H1 (cell line): ENCODE data around the gene POPDC2. TPM values are rescaled to one million over a fixed set of nuclear protein-coding genes. Genes with fewer than 3 reads are reported as not detected.

Experiments
- CTCF ChIA-PET: fragments of 300-600 bp; sonication (Branson Sonifier 250); formaldehyde crosslinking; loops from one replicate; lab custom pipeline; 2021; ENCODE audit not compliant: partially characterized antibody; lab: Charles Lee
- POLR2A ChIA-PET: fragments of 300-600 bp; sonication (Branson Sonifier 250); formaldehyde crosslinking; loops from one replicate; lab custom pipeline; 2021; ENCODE audit warnings: inconsistent platforms; ENCODE audit not compliant: partially characterized antibody; lab: Charles Lee
- DNase-seq, 2 experiments: peaks; one replicate each; pipeline versions ENCODE4 v3.0.0 to v3.0.0-alpha.2; 2010 to 2022; ENCODE audit warnings: low spot score in 2 of 2, low read depth in 1 of 2, mixed read lengths in 1 of 2
- FAIRE-seq: peaks from 2 replicates; lab custom pipeline; 2011; peaks lifted over from hg19 to GRCh38; lab: Jason Lieb, UNC
- H2AFZ ChIP-seq: 2 replicates; pipeline ENCODE4 v1.8.1; 2012; ENCODE audit warnings: low read length, inconsistent platforms
- H2AK5ac ChIP-seq: 2 replicates; pipeline ENCODE4 v1.6.1; 2013; ENCODE audit warnings: low read depth, low read length
- H2BK120ac ChIP-seq: replicated peaks from 2 replicates; pipeline ENCODE3; 2013; ENCODE audit warnings: low read depth, low read length, inconsistent platforms
- H2BK12ac ChIP-seq: 2 replicates; pipeline ENCODE4 v1.6.1; 2013; ENCODE audit warnings: low read depth, low read length
- H2BK15ac ChIP-seq: 2 replicates; pipeline ENCODE4 v1.6.1; 2013; ENCODE audit warnings: low read length
- H2BK20ac ChIP-seq: 2 replicates; pipeline ENCODE4 v1.6.1; 2013; ENCODE audit warnings: low read length
- H2BK5ac ChIP-seq: 2 replicates; pipeline ENCODE4 v1.6.1; 2013; ENCODE audit warnings: low read depth, low read length
- H3K14ac ChIP-seq: 2 replicates; pipeline ENCODE4 v1.6.1; 2013; ENCODE audit warnings: inconsistent platforms; ENCODE audit not compliant: insufficient read length
- H3K18ac ChIP-seq: 2 replicates; pipeline ENCODE4 v1.6.1; 2013; ENCODE audit warnings: low read length; ENCODE audit errors: extremely low read depth
- H3K23ac ChIP-seq: 2 replicates; pipeline ENCODE4 v1.6.1; 2013; ENCODE audit warnings: inconsistent platforms; ENCODE audit not compliant: insufficient read length
- H3K23me2 ChIP-seq: 2 replicates; pipeline ENCODE4 v1.6.1; 2013; ENCODE audit warnings: low read depth, low read length
- H3K27ac ChIP-seq: 2 replicates; pipeline ENCODE4 v1.6.1; 2011; ENCODE audit warnings: low read depth, low read length, inconsistent platforms
- H3K27me3 ChIP-seq, 4 experiments: replicated peaks in 1 of 4; 1 replicate in 1 of 4; 2 replicates in 3 of 4; pipeline versions ENCODE4 v1.6.1 to v1.8.1; 2011 to 2013; ENCODE audit warnings: low read length in 3 of 4, mild to moderate bottlenecking in 3 of 4, inconsistent platforms in 2 of 4, mixed read lengths in 2 of 4, moderate library complexity in 1 of 4; ENCODE audit not compliant: control insufficient read depth in 3 of 4, insufficient read depth in 3 of 4; ENCODE audit errors: extremely low read depth in 1 of 4
- H3K36me3 ChIP-seq, 4 experiments: 2 replicates each; pipeline versions ENCODE4 v1.6.1 to v1.8.1; 2011 to 2013; ENCODE audit warnings: mild to moderate bottlenecking in 4 of 4, low read length in 3 of 4, moderate library complexity in 2 of 4, control low read depth in 1 of 4, inconsistent platforms in 1 of 4; ENCODE audit not compliant: insufficient read depth in 4 of 4, control insufficient read depth in 2 of 4
- H3K4ac ChIP-seq: replicated peaks from 2 replicates; pipeline ENCODE3; 2013; ENCODE audit warnings: low read length, low read depth, mixed read lengths, inconsistent platforms; ENCODE audit not compliant: insufficient read length
- H3K4me1 ChIP-seq, 4 experiments: replicated peaks in 1 of 4; 1 replicate in 1 of 4; 2 replicates in 3 of 4; pipeline versions ENCODE4 v1.6.1 to v1.8.1; 2011 to 2013; ENCODE audit warnings: low read length in 3 of 4, inconsistent platforms in 2 of 4, mixed read lengths in 1 of 4; ENCODE audit not compliant: insufficient read depth in 4 of 4, control insufficient read depth in 3 of 4
- H3K4me2 ChIP-seq, 2 experiments: 2 replicates each; pipeline versions ENCODE4 v1.6.1 to v1.8.1; 2011 to 2013; ENCODE audit warnings: low read depth in 2 of 2, low read length in 2 of 2, control low read depth in 1 of 2, inconsistent platforms in 1 of 2, mild to moderate bottlenecking in 1 of 2; ENCODE audit not compliant: insufficient read depth in 1 of 2
- H3K4me3 ChIP-seq, 4 experiments: fragments of 200-600, 300-600 bp in 1 of 4; sonication (generic), shearing (Covaris generic), sonication (Bioruptor Twin) in 1 of 4; 2 replicates each; pipeline versions ENCODE4 v1.5.1 to v1.8.1; 2011 to 2016; ENCODE audit warnings: low read length in 4 of 4, low read depth in 3 of 4, control low read depth in 2 of 4, inconsistent platforms in 2 of 4, mild to moderate bottlenecking in 2 of 4, mixed read lengths in 1 of 4, moderate library complexity in 1 of 4; ENCODE audit not compliant: insufficient read depth in 2 of 4; ENCODE audit errors: extremely low read depth in 1 of 4
- H3K56ac ChIP-seq: replicated peaks from 2 replicates; pipeline ENCODE3; 2013; ENCODE audit warnings: low read depth, mild to moderate bottlenecking, mixed read lengths, low read length, inconsistent platforms; ENCODE audit not compliant: insufficient read length
- H3K79me1 ChIP-seq: 2 replicates; pipeline ENCODE4 v1.6.1; 2013; ENCODE audit warnings: low read depth, low read length, control low read depth
- H3K79me2 ChIP-seq, 2 experiments: 2 replicates each; pipeline versions ENCODE4 v1.6.1 to v1.8.1; 2012 to 2013; ENCODE audit warnings: low read length in 2 of 2, mild to moderate bottlenecking in 2 of 2, inconsistent platforms in 1 of 2; ENCODE audit not compliant: insufficient read depth in 2 of 2, control insufficient read depth in 1 of 2
- H3K9ac ChIP-seq, 4 experiments: replicated peaks in 1 of 4; 1 replicate in 1 of 4; 2 replicates in 3 of 4; pipeline versions ENCODE4 v1.6.1 to v1.8.1; 2011 to 2013; ENCODE audit warnings: low read depth in 3 of 4, low read length in 3 of 4, control low read depth in 2 of 4, mild to moderate bottlenecking in 2 of 4, moderate library complexity in 2 of 4, inconsistent platforms in 1 of 4; ENCODE audit errors: extremely low read depth in 1 of 4
- H3K9me3 ChIP-seq, 2 experiments: 2 replicates each; pipeline versions ENCODE4 v1.6.1 to v1.8.1; 2012 to 2013; ENCODE audit warnings: mild to moderate bottlenecking in 2 of 2, moderate library complexity in 2 of 2, control low read depth in 1 of 2, inconsistent platforms in 1 of 2, low read depth in 1 of 2, low read length in 1 of 2, mixed read lengths in 1 of 2; ENCODE audit not compliant: insufficient read depth in 2 of 2
- H4K20me1 ChIP-seq, 2 experiments: replicated peaks in 1 of 2; 2 replicates each; pipeline versions ENCODE3 to v1.8.1; 2011 to 2013; ENCODE audit warnings: inconsistent platforms in 2 of 2, low read length in 2 of 2, mild to moderate bottlenecking in 1 of 2; ENCODE audit not compliant: insufficient read depth in 2 of 2, control insufficient read depth in 1 of 2
- H4K5ac ChIP-seq: 2 replicates; pipeline ENCODE4 v1.6.1; 2013; ENCODE audit warnings: low read length, low read depth, mixed read lengths, inconsistent platforms; ENCODE audit not compliant: insufficient read length
- H4K8ac ChIP-seq: 2 replicates; pipeline ENCODE4 v1.8.0; 2013; ENCODE audit warnings: mild to moderate bottlenecking, moderate library complexity, low read length, inconsistent platforms; ENCODE audit not compliant: insufficient read depth; ENCODE audit errors: extremely low read depth
- H4K91ac ChIP-seq: replicated peaks from 2 replicates; pipeline ENCODE3; 2013; ENCODE audit warnings: low read length, mixed read lengths, inconsistent platforms; ENCODE audit not compliant: insufficient read length
- BCL11A ChIP-seq, 2 experiments: IDR thresholded peaks; one replicate each; pipeline ENCODE4 v1.6.1; 2011; ENCODE audit warnings: low read depth in 2 of 2, low read length in 2 of 2, mild to moderate bottlenecking in 2 of 2
- CBX8 ChIP-seq: fragments of 300-800, 300-1000 bp; sonication (generic); IDR thresholded peaks from 2 replicates; pipeline ENCODE4 v1.7.1; 2016; ENCODE audit warnings: low read depth, low read length, borderline replicate concordance
- CEBPB ChIP-seq: IDR thresholded peaks from 2 replicates; pipeline ENCODE4 v1.6.1; 2012; ENCODE audit warnings: low read depth, low read length
- CHD1 ChIP-seq: IDR thresholded peaks from 2 replicates; pipeline ENCODE4 v1.6.1; 2012; ENCODE audit warnings: low read depth, low read length, improper control_type of control experiment
- HDAC6 ChIP-seq: IDR thresholded peaks from one replicate; pipeline ENCODE4 v1.7.1; 2012; ENCODE audit warnings: low read depth, mild to moderate bottlenecking, inconsistent platforms, low read length, moderate library complexity
- PHF8 ChIP-seq: fragments of 200-600 bp; sonication (generic); conservative IDR thresholded peaks from 2 replicates; pipeline ENCODE4 v1.7.1; 2012; ENCODE audit warnings: low read depth, mild to moderate bottlenecking, inconsistent platforms, low read length, moderate library complexity
- SIN3A ChIP-seq, 2 experiments: IDR thresholded peaks in 1 of 2; conservative IDR thresholded peaks in 1 of 2; 2 replicates each; pipeline ENCODE4 v1.6.1; 2011 to 2012; ENCODE audit warnings: low read length in 2 of 2, improper control_type of control experiment in 1 of 2, low read depth in 1 of 2, mild to moderate bottlenecking in 1 of 2
- SIRT6 ChIP-seq: IDR thresholded peaks from one replicate; pipeline ENCODE4 v1.7.1; 2012; ENCODE audit warnings: low read length, inconsistent platforms
- SIX5 ChIP-seq: IDR thresholded peaks from 2 replicates; pipeline ENCODE4 v1.6.1; 2011; ENCODE audit warnings: mild to moderate bottlenecking, low read depth, low read length
- SP1 ChIP-seq: IDR thresholded peaks from 2 replicates; pipeline ENCODE4 v1.6.1; 2011; ENCODE audit warnings: low read depth, low read length
- SUZ12 ChIP-seq: fragments of 200-600 bp; sonication (generic); IDR thresholded peaks from 2 replicates; pipeline ENCODE4 v1.6.1; 2012; ENCODE audit warnings: mild to moderate bottlenecking, inconsistent platforms, low read length, moderate library complexity, mixed read lengths
- TBP ChIP-seq: IDR thresholded peaks from 2 replicates; pipeline ENCODE4 v1.6.1; 2011; ENCODE audit warnings: low read depth, low read length, improper control_type of control experiment
- WGBS, 2 experiments: shearing (Covaris generic) in 1 of 2; methylation state at CpG; one replicate each; pipeline versions ENCODE4 v1.1.6 to v1.1.7; 2013 to 2015; ENCODE audit warnings: low lambda C conversion rate in 2 of 2, mixed read lengths in 2 of 2, inconsistent platforms in 1 of 2, low coverage in 1 of 2, missing lambda C conversion rate in 1 of 2; ENCODE audit not compliant: insufficient replicate concordance in 2 of 2, insufficient coverage in 1 of 2, insufficient read length in 1 of 2; ENCODE audit errors: extremely low coverage in 1 of 2, missing lambda C conversion rate in 1 of 2; 5-methylcytosine and 5-hydroxymethylcytosine counted together
- polyA plus RNA-seq, 7 experiments: library from polyadenylated mRNA; depleted of rRNA in 3 of 7; stranded (reverse) in 5 of 7; unstranded in 2 of 7; fragments of >200 nt in 5 of 7; fragments of 200-250 nt in 2 of 7; gene quantifications; 1 replicate in 5 of 7; 2 replicates in 1 of 7; 4 replicates in 1 of 7; pipeline versions ENCODE4 v1.2.1 to v1.2.3, GENCODE V29; 2011 to 2013; ENCODE audit warnings: missing spikeins in 2 of 7, mixed read lengths in 2 of 7
- total RNA-seq: library from RNA; stranded (reverse); fragmentation: NEBNext Ultra II Directional; extraction: Animal tissue kit (Norgen Biotek cat#: 25700); gene quantifications from 2 replicates; pipeline ENCODE4 v1.2.1, GENCODE V29; 2021

POPDC2 gene
- total and polyA plus RNA-seq, 2 of the 8 experiments (the other 6 are each of a cell fraction or from before 2014, with no cell fraction given): 0.65 to 1.1 TPM

DNA sequence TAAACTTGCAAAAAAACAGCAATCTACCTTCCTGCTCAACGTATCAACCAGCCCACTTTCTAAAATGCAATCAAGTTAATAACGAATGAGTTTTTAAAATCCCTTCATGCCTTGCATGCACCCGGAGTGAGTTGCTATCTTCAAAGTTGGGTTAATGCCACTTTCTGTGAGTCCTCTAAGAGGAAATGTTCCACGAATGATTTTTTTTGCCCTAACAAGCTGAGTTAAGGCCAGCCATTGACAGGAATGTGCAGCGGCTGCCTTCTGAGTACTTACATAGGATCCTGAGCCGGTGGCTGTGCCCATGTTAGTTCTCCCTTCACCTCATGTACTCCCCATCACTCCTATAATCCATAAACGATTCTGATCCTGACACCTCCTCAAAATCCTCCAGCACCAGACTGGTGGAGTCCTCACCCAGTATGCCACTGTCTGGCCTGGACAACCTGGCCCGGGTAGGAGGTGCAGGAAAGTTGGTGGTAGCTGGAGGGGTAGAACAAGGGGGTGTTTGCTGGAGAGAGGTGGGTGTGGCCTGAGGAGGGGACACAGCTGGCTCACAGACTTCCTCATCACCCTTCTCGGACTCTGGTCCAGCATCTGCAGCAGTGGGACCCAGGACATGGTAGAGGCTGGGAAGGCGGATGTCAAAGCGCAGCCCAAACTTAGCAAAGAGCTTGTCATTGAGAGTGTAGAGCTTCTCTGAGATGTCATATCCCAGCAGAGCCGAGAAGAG, 12.4 kb downstream of the POPDC2 start:
- H4K5ac ChIP-seq: no peak overlapping the region
- no peak for TF ChIP-seq CEBPB
- TF ChIP-seq SIX5: no peak
- no peak for TF ChIP-seq SIN3A (conservative IDR thresholded peaks at IDR 0.05 in 1 of 2, IDR thresholded peaks at IDR 0.05 in 1 of 2; ENCODE audit: low read depth in 1 of 2, low read length in 2 of 2)
- no peak for TF ChIP-seq BCL11A (IDR thresholded peaks at IDR 0.05; ENCODE audit: low read depth in 2 of 2, low read length in 2 of 2)
- TF ChIP-seq SIRT6: no peak
- no peak for TF ChIP-seq PHF8
- TF ChIP-seq SUZ12: no peak
- no peak for TF ChIP-seq TBP
- no peak for TF ChIP-seq CBX8
- TF ChIP-seq HDAC6: no peak
- no peak for TF ChIP-seq SP1
- no peak for TF ChIP-seq CHD1

More for the DNA sequence above, 12.4 kb downstream of the POPDC2 start:
- Histone ChIP-seq H3K27ac (no peak overlapping the region), H2BK15ac (no peak overlapping the region), H4K20me1 (no peaks in the 10 kb centered on the region), H3K23me2 (no peaks in the 10 kb centered on the region), H3K36me3 (no peaks in the 10 kb centered on the region), H3K79me2 (no peaks in the 10 kb centered on the region), H2AFZ (peak overlapping the region; percentile 54; the same call in 1 of the 2 replicates), H3K4me3 (no peak overlapping the region), H2BK20ac (0 out of 2 replicates have a peak overlapping the region, but pooled peaks have one; percentile 64), H3K4ac (no peak overlapping the region), H2AK5ac (no peak overlapping the region), H2BK12ac (no peak overlapping the region), H3K56ac (no peak overlapping the region), H3K4me1 (peaks cover 0 to 7% (median 2%) of the 10 kb centered on the region in 4 experiments; a peak in 3 of 7 replicates), H2BK5ac (no peak overlapping the region), H3K9me3 (no peaks in the 10 kb centered on the region), H3K14ac (no peak overlapping the region), H3K79me1 (no peaks in the 10 kb centered on the region), H4K8ac (no peak overlapping the region), H4K91ac (no peak overlapping the region), H3K4me2 (no peak overlapping the region; a peak in 1 of 4 replicates), H2BK120ac (no peak overlapping the region), H3K9ac (no peak overlapping the region), H3K27me3 (no peaks in the 10 kb centered on the region), H3K18ac (no peak overlapping the region), H3K23ac (no peak overlapping the region)
- ChIA-PET CTCF (interaction anchor here (0.6 to 3.0 kb wide), 6 partner anchors 10 to 47 kb away, joined by 3 to 10 read pairs (median 4); no protein-coding TSS in a partner anchor), POLR2A (interaction anchor here (1.4 to 1.6 kb wide), 2 partner anchors 13 to 28 kb away, joined by 4 read pairs; partner anchors contain the start of gene POPDC2)
- no peak for DNase-seq
- no peak for FAIRE-seq
- WGBS, 2 experiments: 81% methylated on average over 12 of the region's 12 CpGs; no CpG with 5 or more reads in 1 of the 2 experiments
